ACC112 (cell line): Measurements from ENCODE around the gene AKAP11.
A peak's percentile ranks its signal among the peaks of the same experiment; 100 is the strongest.

Experiments
- H2AFZ ChIP-seq: fragments of 200-600 bp; sonication (generic); one replicate; pipeline ENCODE4 v1.6.0; 2017; ENCODE audit warnings: antibody characterized with exemption, low read length; ENCODE audit not compliant: unreplicated experiment
- H3K27ac ChIP-seq: fragments of 200-600 bp; sonication (generic); 2 replicates; pipeline ENCODE4 v1.5.1; 2014; ENCODE audit warnings: low read depth, mild to moderate bottlenecking, antibody characterized with exemption, low read length, moderate library complexity
- H3K27me3 ChIP-seq: fragments of 200-600 bp; sonication (generic); 2 replicates; pipeline ENCODE4 v1.6.1; 2014; ENCODE audit warnings: mild to moderate bottlenecking, antibody characterized with exemption, low read length, moderate library complexity, mixed read lengths; ENCODE audit not compliant: insufficient read depth
- H3K36me3 ChIP-seq: fragments of 200-600 bp; sonication (generic); 2 replicates; pipeline ENCODE4 v1.6.1; 2016; ENCODE audit warnings: mild to moderate bottlenecking, antibody characterized with exemption, low read length, moderate library complexity, mixed read lengths; ENCODE audit not compliant: insufficient read depth
- H3K4me1 ChIP-seq: fragments of 200-600 bp; sonication (generic); one replicate; pipeline ENCODE4 v1.6.1; 2016; ENCODE audit warnings: low read length, mixed read lengths; ENCODE audit not compliant: insufficient read depth, unreplicated experiment, control insufficient read depth
- H3K4me3 ChIP-seq: fragments of 200-600 bp; sonication (generic); 2 replicates; pipeline ENCODE4 v1.5.1; 2014; ENCODE audit warnings: mild to moderate bottlenecking, low read depth, low read length
- H3K79me2 ChIP-seq: fragments of 200-600 bp; sonication (generic); one replicate; pipeline ENCODE4 v1.6.0; 2016; ENCODE audit warnings: low read length; ENCODE audit not compliant: control insufficient read depth, unreplicated experiment, insufficient read depth

AKAP11 gene

DNA sequence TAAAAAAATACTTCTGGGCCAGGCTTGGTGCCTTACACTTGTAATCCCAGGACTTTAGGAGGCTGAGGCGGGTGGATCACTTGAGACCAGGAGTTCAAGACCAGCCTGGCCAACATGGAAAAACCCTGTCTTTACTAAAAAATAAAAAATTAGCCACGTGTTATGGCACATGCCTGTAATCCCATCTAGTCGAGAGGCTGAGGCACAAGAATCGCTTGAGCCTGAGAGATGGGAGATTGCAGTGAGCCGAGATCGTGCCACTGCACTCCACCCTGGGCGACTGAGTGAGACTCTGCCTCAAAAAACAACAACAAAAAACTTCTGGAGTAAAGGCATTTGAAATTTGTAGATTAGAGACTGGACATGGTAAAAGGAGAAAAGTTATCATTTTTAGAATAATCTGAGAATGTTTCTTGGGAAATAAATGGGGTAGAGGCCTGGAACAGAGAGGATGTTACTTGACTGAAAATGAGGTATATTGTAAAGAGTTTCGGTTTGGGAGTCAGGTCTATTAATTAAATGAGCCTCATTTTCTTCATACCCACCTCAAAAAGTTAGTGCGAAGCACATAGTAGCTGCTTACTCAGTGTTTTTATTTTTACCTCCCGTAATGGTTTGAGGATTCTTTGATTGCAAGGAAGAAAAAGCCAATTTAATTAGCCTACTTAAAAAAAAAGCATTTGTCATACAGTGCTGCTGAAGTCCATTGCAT, 2.6 kb downstream of the AKAP11 start:
- H3K4me1 ChIP-seq: peaks cover 28% of the 10 kb centered on the region
- peaks cover 68% of the 10 kb centered on the region for H3K79me2 ChIP-seq
- peak overlapping the region; percentile 94; the same call in 1 of the 2 replicates for H3K4me3 ChIP-seq
- no peaks in the 10 kb centered on the region for H3K36me3 ChIP-seq
- no peak overlapping the region for H3K27ac ChIP-seq
- no peaks in the 10 kb centered on the region for H3K27me3 ChIP-seq
- H2AFZ ChIP-seq: no peak overlapping the region

DNA sequence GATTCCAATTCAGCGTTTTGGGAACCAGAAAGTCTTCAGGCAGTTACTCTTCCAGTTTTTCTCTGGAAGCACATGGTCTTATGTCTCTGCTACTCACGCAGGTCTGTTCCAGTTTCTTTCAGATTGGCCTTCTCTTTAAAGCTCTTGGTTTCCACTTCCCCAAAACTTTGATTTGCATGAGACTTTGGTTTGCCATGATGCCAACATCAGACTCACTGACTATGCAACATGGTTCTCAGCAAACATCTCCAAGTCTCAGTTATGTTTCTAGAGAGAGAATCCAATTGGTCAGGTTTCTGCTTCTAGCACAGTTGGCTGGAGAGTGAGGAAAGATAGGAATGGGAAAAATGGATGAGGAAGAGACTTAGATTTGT, 3.1 kb downstream of the AKAP11 start:
- Histone ChIP-seq H3K27ac (no peak overlapping the region), H3K4me1 (peaks cover 28% of the 10 kb centered on the region), H3K36me3 (no peaks in the 10 kb centered on the region), H3K79me2 (peaks cover 73% of the 10 kb centered on the region), H3K27me3 (no peaks in the 10 kb centered on the region), H3K4me3 (no peak overlapping the region), H2AFZ (no peak overlapping the region)

DNA sequence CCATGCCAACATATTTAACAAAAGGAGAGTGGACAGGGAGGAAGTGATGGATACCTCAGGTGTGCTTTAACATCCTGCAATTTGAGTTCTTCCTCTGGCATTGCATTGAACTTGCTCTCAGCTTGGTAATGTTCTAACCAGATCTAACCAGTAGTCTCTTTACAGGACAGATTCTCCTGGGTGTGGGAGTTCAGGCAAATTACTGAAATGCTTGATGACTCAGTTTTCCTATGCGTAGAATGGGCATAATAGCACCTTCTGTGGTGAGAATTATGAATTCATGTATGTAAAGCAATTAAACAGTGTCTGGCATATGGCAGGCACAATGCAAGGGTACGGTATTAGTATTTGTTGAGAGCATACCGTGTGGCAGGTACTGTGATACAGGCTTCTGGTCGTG, 3.6 kb downstream of the AKAP11 start:
- Histone ChIP-seq H3K79me2 (peaks cover 77% of the 10 kb centered on the region), H3K27ac (no peak overlapping the region), H3K4me1 (peaks cover 28% of the 10 kb centered on the region), H3K27me3 (no peaks in the 10 kb centered on the region), H2AFZ (no peak overlapping the region), H3K36me3 (no peaks in the 10 kb centered on the region), H3K4me3 (no peak overlapping the region)

DNA sequence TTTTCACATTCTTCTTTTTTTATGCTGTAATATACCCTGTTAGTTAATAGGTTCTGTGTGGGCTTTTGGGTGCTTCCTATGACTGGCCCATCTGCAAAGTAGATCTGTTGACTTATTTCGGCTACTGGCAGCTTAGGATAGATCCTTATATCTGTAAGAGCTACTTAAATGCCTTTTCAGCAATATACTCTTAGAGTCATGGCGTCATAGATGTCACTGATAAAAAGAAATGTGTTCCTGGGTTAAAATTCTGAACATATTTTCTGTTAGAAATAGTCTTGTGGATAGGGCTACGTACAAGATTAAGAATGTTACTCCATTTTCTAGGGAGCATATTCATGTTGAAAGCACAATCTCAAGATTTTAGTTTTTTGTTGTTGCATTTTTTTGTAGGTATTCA, 4.7 kb downstream of the AKAP11 start:
- no peak overlapping the region for H2AFZ ChIP-seq
- H3K4me1 ChIP-seq: peaks cover 23% of the 10 kb centered on the region
- peaks cover 86% of the 10 kb centered on the region for H3K79me2 ChIP-seq
- no peak overlapping the region for H3K27ac ChIP-seq
- H3K4me3 ChIP-seq: no peak overlapping the region
- no peaks in the 10 kb centered on the region for H3K36me3 ChIP-seq
- no peaks in the 10 kb centered on the region for H3K27me3 ChIP-seq

DNA sequence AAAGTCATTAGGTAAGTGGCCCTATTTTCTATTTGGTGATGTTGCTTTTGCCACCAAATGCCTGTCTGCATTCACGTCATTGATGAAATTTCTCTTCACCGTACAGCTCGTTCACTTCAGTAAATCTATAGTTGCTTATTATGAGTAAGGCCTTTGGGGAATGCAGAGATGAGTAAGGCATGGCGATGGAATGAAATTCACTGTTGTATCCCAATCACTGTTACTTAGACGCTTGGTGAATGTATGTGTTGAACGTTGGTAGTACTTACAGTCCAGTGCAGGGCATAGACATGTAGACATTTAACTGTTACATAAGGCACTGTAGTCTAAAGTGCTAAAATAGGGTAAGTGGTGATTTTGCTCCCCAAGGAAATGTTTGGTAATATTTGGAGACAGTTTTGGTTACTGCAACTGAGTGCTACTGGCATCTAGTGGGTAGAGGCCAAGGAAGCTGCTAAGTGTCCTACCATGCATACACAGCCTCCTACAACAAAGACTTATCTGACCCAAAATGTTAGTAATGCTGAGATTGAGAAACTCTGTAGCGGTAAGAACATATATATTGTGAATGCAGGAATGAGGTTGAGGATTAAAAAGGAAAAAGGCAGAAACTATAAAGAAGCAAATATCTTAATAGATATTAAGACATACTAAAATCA, 5.8 kb downstream of the AKAP11 start:
- no peaks in the 10 kb centered on the region for H3K27me3 ChIP-seq
- H3K4me3 ChIP-seq: no peak overlapping the region
- no peak overlapping the region for H3K27ac ChIP-seq
- H3K36me3 ChIP-seq: no peaks in the 10 kb centered on the region
- H3K4me1 ChIP-seq: peaks cover 23% of the 10 kb centered on the region
- H3K79me2 ChIP-seq: peaks cover 87% of the 10 kb centered on the region
- H2AFZ ChIP-seq: no peak overlapping the region

DNA sequence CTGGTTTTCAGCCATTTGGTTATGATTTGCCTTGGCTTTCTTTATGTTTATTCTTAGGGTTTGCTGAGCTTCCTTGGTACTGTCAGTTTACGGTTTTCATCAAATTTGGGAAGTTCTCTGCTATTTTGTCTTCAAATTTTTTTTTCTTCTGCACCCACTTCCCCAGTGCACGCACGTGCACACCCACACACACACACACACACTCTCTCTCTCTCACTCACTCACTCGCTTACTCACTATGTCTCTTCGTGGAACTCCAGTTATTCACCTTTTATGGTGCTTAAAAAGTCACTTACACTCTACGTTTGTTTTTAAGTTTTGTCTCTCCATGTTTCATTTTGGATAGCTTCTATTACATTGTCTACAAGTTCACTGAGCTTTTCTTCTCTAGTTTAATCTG, 7.1 kb downstream of the AKAP11 start:
- Histone ChIP-seq H3K36me3 (no peaks in the 10 kb centered on the region), H3K27me3 (no peaks in the 10 kb centered on the region), H3K79me2 (peaks cover 84% of the 10 kb centered on the region), H2AFZ (no peak overlapping the region), H3K27ac (no peak overlapping the region), H3K4me1 (peaks cover 23% of the 10 kb centered on the region), H3K4me3 (no peak overlapping the region)

DNA sequence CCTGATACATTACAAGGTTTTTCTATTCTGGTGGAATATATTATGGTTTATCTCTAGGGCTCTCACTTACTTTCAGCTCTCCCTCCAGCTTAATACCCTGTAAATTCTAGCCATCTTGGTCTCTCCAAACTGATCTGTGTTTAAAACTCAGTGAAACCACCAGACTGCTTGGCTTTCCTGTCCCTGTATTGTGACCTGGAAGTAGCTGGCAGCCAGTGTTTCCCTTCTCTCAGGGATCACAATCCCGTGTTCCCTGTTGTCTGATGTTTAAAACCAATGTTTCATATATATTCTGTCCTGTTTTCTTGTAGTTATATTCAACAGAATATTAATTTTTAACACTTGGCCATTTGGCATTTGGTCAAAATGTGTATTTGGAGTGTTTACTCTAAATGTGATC, 8.0 kb downstream of the AKAP11 start:
- H3K27ac ChIP-seq: no peak overlapping the region
- H3K27me3 ChIP-seq: no peaks in the 10 kb centered on the region
- H3K79me2 ChIP-seq: peaks cover 83% of the 10 kb centered on the region
- H3K36me3 ChIP-seq: no peaks in the 10 kb centered on the region
- H2AFZ ChIP-seq: no peak overlapping the region
- H3K4me1 ChIP-seq: peaks cover 14% of the 10 kb centered on the region
- no peak overlapping the region for H3K4me3 ChIP-seq

DNA sequence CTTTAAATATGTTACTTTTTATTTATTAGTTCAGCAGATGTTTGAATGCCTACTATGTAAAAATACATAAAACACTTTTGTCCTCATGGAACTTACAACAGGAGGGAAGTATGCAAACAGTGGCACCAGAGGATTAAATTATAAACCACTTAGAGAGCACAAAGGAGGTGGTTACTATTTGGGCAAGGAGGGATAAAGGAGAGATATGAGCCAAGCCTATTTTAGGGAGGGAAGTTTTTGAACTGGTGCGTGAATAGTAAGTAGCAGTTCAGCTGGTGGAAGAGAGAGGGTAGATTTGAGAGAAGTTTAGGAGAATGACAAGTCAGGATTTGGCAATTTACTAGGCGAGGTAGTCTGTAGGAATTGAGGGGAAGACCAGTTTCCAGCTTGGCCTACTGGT, 8.6 kb downstream of the AKAP11 start:
- Histone ChIP-seq H3K4me3 (no peak overlapping the region), H3K79me2 (peaks cover 78% of the 10 kb centered on the region), H3K4me1 (peaks cover 13% of the 10 kb centered on the region)

DNA sequence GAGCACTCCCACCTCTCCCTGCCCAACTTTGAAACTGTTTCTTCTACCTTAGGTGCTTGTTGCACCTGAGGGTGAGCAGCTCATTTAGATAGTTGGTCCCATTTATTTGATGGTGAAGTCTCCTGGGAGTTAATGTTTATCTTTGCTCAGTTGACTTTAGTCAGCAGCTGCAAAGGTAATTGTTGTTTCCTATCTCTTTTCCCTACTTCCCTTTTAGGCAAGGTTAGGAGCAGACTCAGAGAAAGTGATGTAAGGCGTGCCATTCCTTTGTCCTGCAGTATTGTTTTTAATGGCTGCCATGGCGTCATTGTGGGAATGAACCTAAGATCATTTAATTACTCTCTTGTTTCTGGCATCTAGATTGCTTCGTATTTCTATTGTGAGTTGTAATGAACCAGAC, 11.6 kb downstream of the AKAP11 start:
- Histone ChIP-seq H3K36me3 (peaks cover 10% of the 10 kb centered on the region), H3K4me1 (peaks cover 5% of the 10 kb centered on the region), H3K79me2 (peaks cover 54% of the 10 kb centered on the region), H3K27ac (no peak overlapping the region), H3K27me3 (no peaks in the 10 kb centered on the region), H2AFZ (no peak overlapping the region), H3K4me3 (no peak overlapping the region)

More for the DNA sequence above, 8.6 kb downstream of the AKAP11 start:
- no peak overlapping the region for H2AFZ ChIP-seq
- no peaks in the 10 kb centered on the region for H3K36me3 ChIP-seq
- no peak overlapping the region for H3K27ac ChIP-seq
- H3K27me3 ChIP-seq: no peaks in the 10 kb centered on the region

DNA sequence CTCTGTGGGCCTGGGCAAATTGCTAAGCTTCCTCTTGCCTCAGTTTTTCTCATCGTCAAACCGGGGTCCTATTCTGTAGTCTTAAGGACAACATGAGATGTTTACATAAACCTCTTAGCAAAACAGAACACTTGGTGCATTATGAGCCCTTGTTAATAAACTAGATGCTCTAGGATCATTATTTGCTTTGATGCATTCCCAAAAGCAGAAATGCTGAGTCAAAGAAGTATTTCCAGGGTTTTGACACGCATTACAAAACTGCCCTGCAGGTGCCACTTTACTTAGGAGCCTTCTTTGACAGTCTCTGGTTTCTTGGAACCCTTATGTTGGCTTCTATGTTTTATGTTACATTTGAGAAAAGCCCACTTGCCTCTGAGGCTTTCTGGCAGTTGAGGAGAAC, 12.1 kb downstream of the AKAP11 start:
- Histone ChIP-seq H3K4me3 (no peak overlapping the region), H3K27me3 (no peaks in the 10 kb centered on the region), H3K36me3 (peaks cover 10% of the 10 kb centered on the region), H2AFZ (no peak overlapping the region), H3K4me1 (peaks cover 5% of the 10 kb centered on the region), H3K27ac (no peak overlapping the region), H3K79me2 (peaks cover 49% of the 10 kb centered on the region)

DNA sequence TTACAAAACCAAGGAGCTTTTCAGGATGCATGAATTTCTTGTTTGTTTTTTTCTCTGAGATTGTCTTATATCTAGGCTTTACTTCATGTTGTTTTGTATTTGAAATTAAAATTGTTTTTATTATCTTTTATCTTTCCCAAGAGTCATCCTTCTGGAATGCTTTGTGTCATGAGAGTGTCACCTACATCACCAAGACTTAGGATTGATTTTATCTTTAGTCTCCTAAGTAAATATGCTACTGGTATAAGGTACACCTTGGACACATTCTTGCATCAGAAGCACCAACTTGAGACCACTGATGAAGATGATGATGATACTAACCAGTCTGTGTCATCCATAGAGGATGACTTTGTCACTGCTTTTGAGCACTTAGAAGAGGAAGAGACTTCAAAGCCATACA, 26.4 kb downstream of the AKAP11 start:
- Histone ChIP-seq H2AFZ (no peak overlapping the region), H3K4me1 (peaks cover 5% of the 10 kb centered on the region), H3K79me2 (no peaks in the 10 kb centered on the region), H3K27ac (no peak overlapping the region), H3K4me3 (no peak overlapping the region), H3K36me3 (peaks cover 50% of the 10 kb centered on the region), H3K27me3 (no peaks in the 10 kb centered on the region)
